Epithelial cell of esophagus (primary cell): ENCODE measurements around the gene SGTB.

ENCODE experiments used
- DNase-seq: peaks from one replicate; pipeline ENCODE4 v3.0.0; 2010; ENCODE audit warnings: low read depth
- H3K4me3 ChIP-seq: 2 replicates; pipeline ENCODE4 v1.5.1; 2011; ENCODE audit warnings: mild to moderate bottlenecking, low read length, control low read depth
- TF ChIP-seq, protein P1 (sequence below): IDR thresholded peaks from 2 replicates; pipeline ENCODE4 v1.5.1; 2011; ENCODE audit warnings: low read depth, mild to moderate bottlenecking, low read length, control low read depth, inconsistent platforms; ENCODE audit not compliant: insufficient read depth; ENCODE audit errors: missing control alignments

Gene SGTB, protein sequence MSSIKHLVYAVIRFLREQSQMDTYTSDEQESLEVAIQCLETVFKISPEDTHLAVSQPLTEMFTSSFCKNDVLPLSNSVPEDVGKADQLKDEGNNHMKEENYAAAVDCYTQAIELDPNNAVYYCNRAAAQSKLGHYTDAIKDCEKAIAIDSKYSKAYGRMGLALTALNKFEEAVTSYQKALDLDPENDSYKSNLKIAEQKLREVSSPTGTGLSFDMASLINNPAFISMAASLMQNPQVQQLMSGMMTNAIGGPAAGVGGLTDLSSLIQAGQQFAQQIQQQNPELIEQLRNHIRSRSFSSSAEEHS

DNA sequence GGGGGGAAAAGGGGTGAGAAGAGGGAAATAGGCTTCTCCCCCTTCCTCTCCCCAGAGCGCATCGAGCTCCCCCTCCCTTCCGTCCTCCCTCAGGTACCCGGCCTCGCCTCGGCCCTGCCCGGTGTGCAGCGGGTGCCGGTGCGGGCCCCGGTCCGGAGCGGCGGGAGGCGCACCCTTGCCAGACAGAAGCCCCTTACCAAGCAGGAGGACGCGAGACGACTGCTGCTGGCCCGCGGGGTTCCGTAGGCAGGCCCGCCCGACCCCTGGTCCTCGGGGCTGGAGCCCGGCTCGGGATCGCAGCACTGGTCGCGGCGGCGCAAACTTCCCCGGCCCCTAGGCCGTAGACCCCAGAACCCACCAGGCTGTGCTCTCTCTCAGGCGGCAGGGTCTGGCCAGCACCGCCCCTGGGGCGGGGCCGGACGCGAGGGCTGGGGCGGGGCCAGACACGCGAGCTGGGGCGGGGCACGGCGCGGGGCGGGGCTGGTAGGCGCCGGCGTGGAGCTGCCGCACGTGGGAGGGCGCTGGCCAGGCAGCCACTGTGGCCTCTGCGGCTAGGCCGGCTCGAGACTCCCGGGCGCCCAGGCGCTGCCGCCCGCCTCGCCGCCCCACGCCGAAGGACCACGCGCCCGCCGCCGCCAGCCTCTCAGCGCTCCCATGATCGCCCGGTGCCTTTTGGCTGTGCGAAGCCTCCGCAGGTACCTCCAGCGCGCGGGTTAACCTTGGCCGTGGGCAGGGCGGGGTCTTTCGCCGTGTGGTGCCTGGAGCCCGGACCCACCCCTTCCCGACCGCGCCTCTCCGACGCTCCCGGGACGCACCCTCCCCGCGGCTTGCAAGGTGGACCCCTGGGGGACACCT lies at the start of gene SGTB, which contains the start of gene NLN:
SGTB (minus strand) TSS at position 390 of the 855 bp plus-strand sequence. CDS start 1,302 bp downstream, outside the sequence.
NLN (plus strand) TSS at position 486 of the 855 bp plus-strand sequence; CDS start at position 655, 169 bp downstream.
- DNase-seq: peak; percentile 83
- peak within 1 kb of the TSS; percentile 81 for H3K4me3 ChIP-seq
- TF ChIP-seq, protein P1, sequence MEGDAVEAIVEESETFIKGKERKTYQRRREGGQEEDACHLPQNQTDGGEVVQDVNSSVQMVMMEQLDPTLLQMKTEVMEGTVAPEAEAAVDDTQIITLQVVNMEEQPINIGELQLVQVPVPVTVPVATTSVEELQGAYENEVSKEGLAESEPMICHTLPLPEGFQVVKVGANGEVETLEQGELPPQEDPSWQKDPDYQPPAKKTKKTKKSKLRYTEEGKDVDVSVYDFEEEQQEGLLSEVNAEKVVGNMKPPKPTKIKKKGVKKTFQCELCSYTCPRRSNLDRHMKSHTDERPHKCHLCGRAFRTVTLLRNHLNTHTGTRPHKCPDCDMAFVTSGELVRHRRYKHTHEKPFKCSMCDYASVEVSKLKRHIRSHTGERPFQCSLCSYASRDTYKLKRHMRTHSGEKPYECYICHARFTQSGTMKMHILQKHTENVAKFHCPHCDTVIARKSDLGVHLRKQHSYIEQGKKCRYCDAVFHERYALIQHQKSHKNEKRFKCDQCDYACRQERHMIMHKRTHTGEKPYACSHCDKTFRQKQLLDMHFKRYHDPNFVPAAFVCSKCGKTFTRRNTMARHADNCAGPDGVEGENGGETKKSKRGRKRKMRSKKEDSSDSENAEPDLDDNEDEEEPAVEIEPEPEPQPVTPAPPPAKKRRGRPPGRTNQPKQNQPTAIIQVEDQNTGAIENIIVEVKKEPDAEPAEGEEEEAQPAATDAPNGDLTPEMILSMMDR: no peak

DNA sequence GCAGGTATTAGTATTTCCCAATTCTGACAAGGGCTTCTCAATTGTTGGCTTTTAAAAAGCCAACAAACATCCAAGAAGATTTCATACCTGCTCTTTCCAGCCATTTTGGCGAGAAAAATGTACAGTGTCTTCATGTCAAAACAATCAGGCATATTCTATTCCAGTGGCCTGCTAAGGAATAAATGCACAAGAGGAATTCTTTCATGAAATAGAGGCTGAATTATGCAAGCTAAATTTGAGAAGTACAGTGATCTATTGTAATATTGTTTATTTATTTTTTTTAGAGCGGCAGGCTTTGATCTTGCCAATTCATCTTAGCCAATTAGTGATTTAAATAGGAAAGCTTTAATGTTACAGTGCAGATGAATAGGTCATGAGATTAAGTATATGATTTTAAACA lies 49.4 kb upstream of the SGTB start:
- H3K4me3 ChIP-seq: no peak overlapping the region
- DNase-seq: no peak
- TF ChIP-seq, protein P1: no peak

DNA sequence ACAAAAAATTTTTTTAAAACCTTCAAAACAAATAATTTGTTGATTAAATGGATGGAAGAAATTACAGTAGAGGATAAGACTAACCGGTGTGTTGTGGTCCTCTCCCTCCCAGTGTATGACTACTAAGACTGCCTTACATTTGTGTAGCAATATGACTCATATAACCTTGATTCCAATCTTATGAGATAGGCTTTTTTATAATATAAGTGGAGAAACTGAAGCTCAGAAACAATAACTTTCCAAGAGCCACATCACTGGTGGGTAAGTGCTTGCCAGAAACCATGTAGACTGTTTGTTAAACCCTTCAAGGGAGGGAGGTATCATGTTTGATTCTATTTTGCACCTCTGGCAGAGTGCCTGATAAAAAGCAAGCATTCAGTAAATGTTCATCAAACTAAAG lies 47.6 kb upstream of the SGTB start:
- peak; percentile 84 for DNase-seq
- TF ChIP-seq, protein P1: no peak
- no peak overlapping the region for H3K4me3 ChIP-seq

DNA sequence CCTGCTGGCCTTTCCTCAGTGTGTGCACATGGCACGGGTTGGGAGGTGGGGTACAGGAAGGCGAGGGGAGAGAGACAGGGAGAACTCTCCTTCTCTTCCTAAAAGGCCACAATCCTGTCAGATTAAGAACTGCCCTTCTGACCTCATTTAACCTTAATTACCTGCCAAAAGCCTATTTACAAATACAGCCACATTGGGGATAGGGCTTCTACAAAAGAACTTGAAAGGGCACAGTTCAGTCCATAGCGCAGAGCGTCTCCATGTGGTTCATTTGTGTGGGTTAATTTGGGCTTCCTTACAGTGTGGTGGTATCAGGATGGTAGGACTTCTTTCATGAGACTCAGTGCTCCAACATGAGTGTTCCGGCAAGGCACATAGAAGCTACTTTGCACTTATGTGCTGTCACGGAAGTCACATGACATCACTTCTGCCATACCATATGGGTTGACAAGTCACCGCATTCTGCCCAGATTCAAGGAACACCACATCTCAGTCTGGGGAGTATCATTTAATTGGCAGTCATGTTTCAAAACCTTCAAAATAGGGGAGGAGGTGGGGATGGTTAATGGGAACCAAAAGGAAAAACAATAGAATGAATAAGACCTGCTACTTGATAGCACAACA lies 46.9 kb upstream of the SGTB start:
- TF ChIP-seq, protein P1: no peak
- no peak for DNase-seq
- no peak overlapping the region for H3K4me3 ChIP-seq

DNA sequence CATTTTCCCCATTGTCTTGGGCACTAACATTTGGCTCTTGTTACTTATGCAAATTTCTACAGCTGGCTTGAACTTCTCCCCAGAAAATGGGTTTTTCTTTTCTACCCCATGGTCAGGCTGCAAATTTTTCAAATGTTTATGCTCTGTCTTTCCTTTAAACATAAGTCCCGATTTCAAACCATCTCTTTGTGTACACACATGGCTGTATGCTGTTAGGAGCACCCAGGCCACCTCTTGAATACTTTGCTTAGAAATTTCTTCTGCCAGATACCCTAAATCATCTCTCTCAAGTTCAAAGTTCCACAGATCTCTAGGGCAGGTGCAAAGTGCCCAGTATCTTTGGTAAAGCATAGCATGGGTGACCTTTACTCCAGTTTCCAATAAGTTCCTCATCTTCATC lies 45.7 kb upstream of the SGTB start:
- DNase-seq: no peak
- TF ChIP-seq, protein P1: no peak
- no peak overlapping the region for H3K4me3 ChIP-seq

DNA sequence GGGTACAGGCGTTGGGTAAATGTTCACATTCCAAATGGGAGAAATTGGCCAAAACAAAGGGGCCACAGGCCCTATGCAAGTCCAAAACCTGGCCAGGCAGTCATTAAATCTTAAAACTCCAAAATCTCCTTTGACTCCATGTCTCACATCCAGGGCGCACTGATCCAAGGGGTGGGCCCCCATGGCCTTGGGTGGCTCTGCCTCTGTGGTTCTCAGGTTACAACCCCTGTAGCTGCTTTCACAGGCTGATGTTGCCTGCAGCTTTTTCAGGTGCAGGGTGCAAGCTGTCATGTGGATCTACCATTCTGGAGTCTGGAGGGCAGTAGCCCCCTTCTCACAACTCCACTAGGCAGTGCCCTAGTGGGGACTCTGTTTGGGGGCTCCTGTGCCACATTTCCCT lies 44.9 kb upstream of the SGTB start:
- DNase-seq: no peak
- H3K4me3 ChIP-seq: no peak overlapping the region
- TF ChIP-seq, protein P1: no peak
